ENCODE data around the gene AKAP5.

AKAP5 gene

GRCh38 chr14:64463873-64464272 is 1.4 kb upstream of the AKAP5 start:
- DNase-seq (ENCODE audit: insufficient read length) (no peak), FAIRE-seq (no peak)
- TF ChIP-seq POLR2AphosphoS5 (IDR thresholded peaks at IDR 0.05; ENCODE audit: low read depth, low read length) (no peak), POLR2A (IDR thresholded peaks at IDR 0.05; ENCODE audit: low read depth, low read length) (no peak), TAF1 (IDR thresholded peaks at IDR 0.05; ENCODE audit: borderline replicate concordance, low read depth, low read length) (no peak)

GRCh38 chr14:64464651-64465050 is 648 bp upstream of the AKAP5 start:
- DNase-seq (ENCODE audit: insufficient read length) (no peak), FAIRE-seq (peak; percentile 5)
- TF ChIP-seq POLR2A (IDR thresholded peaks at IDR 0.05; ENCODE audit: low read depth, low read length) (no peak), POLR2AphosphoS5 (IDR thresholded peaks at IDR 0.05; ENCODE audit: low read depth, low read length) (no peak), TAF1 (IDR thresholded peaks at IDR 0.05; ENCODE audit: borderline replicate concordance, low read depth, low read length) (no peak)

DNA sequence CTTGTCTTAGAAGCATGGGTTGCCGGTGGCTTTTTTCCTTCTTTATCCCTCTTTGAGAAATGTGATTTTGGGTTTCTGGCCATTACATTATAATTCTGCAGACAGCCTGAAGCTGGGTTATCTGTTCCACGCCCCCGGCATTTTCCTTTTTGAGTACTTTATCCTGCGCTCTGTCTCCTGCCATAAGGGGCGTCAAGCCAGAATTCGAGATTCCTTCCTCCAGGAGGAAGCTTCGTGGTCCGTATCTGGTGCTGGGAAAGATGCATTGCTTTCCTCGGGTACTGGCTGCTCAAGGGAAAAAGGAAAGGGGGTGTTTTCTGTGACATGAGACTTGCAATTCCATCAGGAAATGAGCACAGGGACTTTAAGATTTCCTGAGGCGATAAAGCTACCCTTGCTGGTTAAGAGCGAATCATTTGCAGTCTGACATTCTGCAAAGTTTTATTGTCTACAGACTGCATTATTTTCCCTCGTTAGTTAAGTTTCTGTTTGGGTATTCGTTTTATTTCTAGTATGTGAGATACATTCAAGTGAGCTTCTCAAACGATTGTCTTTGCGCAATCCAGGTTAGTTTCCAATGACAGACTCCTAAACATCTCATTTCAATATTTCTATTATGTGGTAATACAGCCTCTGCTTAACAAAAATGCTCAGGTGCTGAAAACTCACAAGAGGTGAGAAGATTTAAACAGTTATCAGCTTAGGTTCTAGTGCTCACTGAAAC is 694 bp downstream of the AKAP5 start:
- TF ChIP-seq TAF1 (IDR thresholded peaks at IDR 0.05; ENCODE audit: borderline replicate concordance, low read depth, low read length) (no peak), POLR2AphosphoS5 (IDR thresholded peaks at IDR 0.05; ENCODE audit: low read depth, low read length) (no peak), POLR2A (IDR thresholded peaks at IDR 0.05; ENCODE audit: low read depth, low read length) (no peak)
- DNase-seq (ENCODE audit: insufficient read length): no peak
- no peak for FAIRE-seq

- TF ChIP-seq POLR2AphosphoS5 (IDR thresholded peaks at IDR 0.05; ENCODE audit: low read depth, low read length) (no peak), TAF1 (IDR thresholded peaks at IDR 0.05; ENCODE audit: borderline replicate concordance, low read depth, low read length) (no peak), POLR2A (IDR thresholded peaks at IDR 0.05; ENCODE audit: low read depth, low read length) (no peak)
- no peak for FAIRE-seq
- no peak for DNase-seq (ENCODE audit: insufficient read length)
These were observed 1.8 kb downstream of the AKAP5 start for GRCh38 chr14:64467101-64467500.

- DNase-seq (ENCODE audit: insufficient read length) (no peak), FAIRE-seq (peak; percentile 33)
- no peak for TF ChIP-seq POLR2AphosphoS5 (IDR thresholded peaks at IDR 0.05; ENCODE audit: low read depth, low read length)
- no peak for TF ChIP-seq TAF1 (IDR thresholded peaks at IDR 0.05; ENCODE audit: borderline replicate concordance, low read depth, low read length)
- no peak for TF ChIP-seq POLR2A (IDR thresholded peaks at IDR 0.05; ENCODE audit: low read depth, low read length)
These were observed 2.3 kb downstream of the AKAP5 start for GRCh38 chr14:64467566-64467965.

GRCh38 chr14:64468451-64468850 is 3.2 kb downstream of the AKAP5 start:
- no peak for FAIRE-seq
- DNase-seq (ENCODE audit: insufficient read length): no peak
- no peak for TF ChIP-seq TAF1 (IDR thresholded peaks at IDR 0.05; ENCODE audit: borderline replicate concordance, low read depth, low read length)
- TF ChIP-seq POLR2AphosphoS5 (IDR thresholded peaks at IDR 0.05; ENCODE audit: low read depth, low read length): no peak
- no peak for TF ChIP-seq POLR2A (IDR thresholded peaks at IDR 0.05; ENCODE audit: low read depth, low read length)

DNA sequence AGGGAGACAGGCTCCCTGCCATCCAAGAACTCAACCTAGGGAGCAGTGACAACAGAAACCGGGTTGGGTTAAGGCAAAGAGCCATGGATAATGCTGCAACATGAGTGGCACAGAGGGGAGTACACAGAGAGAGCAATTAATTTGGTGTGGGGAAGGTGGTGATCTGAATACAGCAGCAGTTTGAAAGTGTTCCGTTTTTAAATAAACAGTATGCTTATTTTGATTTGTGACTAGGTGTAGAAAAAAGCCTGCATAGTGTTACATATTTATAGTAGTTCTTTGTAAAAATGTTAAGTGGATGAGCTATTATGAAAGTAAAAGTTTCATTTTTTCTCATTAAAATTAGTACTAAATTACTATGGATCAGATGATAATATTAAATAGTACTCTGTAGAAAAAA is 8.7 kb downstream of the AKAP5 start:
- TF ChIP-seq POLR2A (IDR thresholded peaks at IDR 0.05; ENCODE audit: low read depth, low read length) (no peak), POLR2AphosphoS5 (IDR thresholded peaks at IDR 0.05; ENCODE audit: low read depth, low read length) (no peak), TAF1 (IDR thresholded peaks at IDR 0.05; ENCODE audit: borderline replicate concordance, low read depth, low read length) (no peak)
- DNase-seq (ENCODE audit: insufficient read length) (no peak), FAIRE-seq (peak; percentile 63)

GRCh38 chr14:64474698-64475097 is 9.4 kb downstream of the AKAP5 start:
- DNase-seq (ENCODE audit: insufficient read length) (no peak), FAIRE-seq (peak; percentile 51)
- TF ChIP-seq TAF1 (IDR thresholded peaks at IDR 0.05; ENCODE audit: borderline replicate concordance, low read depth, low read length) (no peak), POLR2A (IDR thresholded peaks at IDR 0.05; ENCODE audit: low read depth, low read length) (no peak), POLR2AphosphoS5 (IDR thresholded peaks at IDR 0.05; ENCODE audit: low read depth, low read length) (no peak)

DNA sequence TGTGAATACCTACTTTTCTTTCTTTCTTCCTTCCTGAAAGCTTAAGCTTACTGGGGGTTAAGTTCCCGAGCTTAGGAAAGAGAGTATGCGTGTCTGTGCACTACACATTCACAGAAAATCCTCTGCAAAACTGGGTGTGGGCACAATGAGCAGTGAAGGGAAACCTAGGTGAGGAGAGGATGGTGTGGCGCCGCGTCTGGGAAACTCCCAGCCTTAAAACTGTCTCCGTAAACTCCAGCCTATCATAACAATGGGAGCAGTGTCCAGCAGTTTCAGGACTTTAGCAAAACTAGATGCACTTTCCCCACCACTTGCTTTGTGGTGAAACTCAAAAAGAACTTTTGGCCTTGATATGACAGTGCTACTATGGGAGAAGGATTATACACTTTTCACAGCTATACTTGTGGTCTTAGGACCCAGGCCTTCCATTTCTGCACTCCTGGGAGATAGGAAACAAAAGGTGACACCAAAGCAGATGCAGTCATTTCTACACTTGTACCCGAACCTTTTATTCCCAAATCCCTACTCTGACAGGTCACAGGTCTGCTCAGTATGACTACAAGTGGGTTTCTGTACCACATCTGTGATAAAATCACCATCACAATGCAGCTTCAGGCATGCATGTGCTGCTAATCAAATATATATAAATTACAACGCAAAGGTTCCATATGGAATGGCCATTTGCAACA is 10.4 kb downstream of the AKAP5 start:
- TF ChIP-seq POLR2AphosphoS5 (IDR thresholded peaks at IDR 0.05; ENCODE audit: low read depth, low read length) (no peak), POLR2A (IDR thresholded peaks at IDR 0.05; ENCODE audit: low read depth, low read length) (no peak), TAF1 (IDR thresholded peaks at IDR 0.05; ENCODE audit: borderline replicate concordance, low read depth, low read length) (no peak)
- DNase-seq (ENCODE audit: insufficient read length) (no peak), FAIRE-seq (no peak)

- TF ChIP-seq POLR2AphosphoS5 (IDR thresholded peaks at IDR 0.05; ENCODE audit: low read depth, low read length) (no peak), POLR2A (IDR thresholded peaks at IDR 0.05; ENCODE audit: low read depth, low read length) (no peak), TAF1 (IDR thresholded peaks at IDR 0.05; ENCODE audit: borderline replicate concordance, low read depth, low read length) (no peak)
- DNase-seq (ENCODE audit: insufficient read length): no peak
- no peak for FAIRE-seq
These were observed 11.1 kb downstream of the AKAP5 start for GRCh38 chr14:64476438-64476837.

- TF ChIP-seq POLR2AphosphoS5 (IDR thresholded peaks at IDR 0.05; ENCODE audit: low read depth, low read length): no peak
- no peak for TF ChIP-seq TAF1 (IDR thresholded peaks at IDR 0.05; ENCODE audit: borderline replicate concordance, low read depth, low read length)
- TF ChIP-seq POLR2A (IDR thresholded peaks at IDR 0.05; ENCODE audit: low read depth, low read length): no peak
- DNase-seq (ENCODE audit: insufficient read length): no peak
- FAIRE-seq: no peak
These were observed 13.4 kb downstream of the AKAP5 start for GRCh38 chr14:64478634-64479250.

All from GM12892 (cell line).